ENCODE measurements around the gene AFG1L.
"Not testable (repeated sequence)": the region's sequence is repeated elsewhere in the genome, so short reads cannot be mapped to it uniquely, and the experiment has no call there.

The AFG1L gene

GRCh38 chr6:108291091-108291490 is 3.8 kb upstream of the AFG1L start:
- DNase-seq = no peak

- not testable (repeated sequence) for DNase-seq
These were observed 2.3 kb upstream of the AFG1L start for GRCh38 chr6:108292561-108292960.

DNA sequence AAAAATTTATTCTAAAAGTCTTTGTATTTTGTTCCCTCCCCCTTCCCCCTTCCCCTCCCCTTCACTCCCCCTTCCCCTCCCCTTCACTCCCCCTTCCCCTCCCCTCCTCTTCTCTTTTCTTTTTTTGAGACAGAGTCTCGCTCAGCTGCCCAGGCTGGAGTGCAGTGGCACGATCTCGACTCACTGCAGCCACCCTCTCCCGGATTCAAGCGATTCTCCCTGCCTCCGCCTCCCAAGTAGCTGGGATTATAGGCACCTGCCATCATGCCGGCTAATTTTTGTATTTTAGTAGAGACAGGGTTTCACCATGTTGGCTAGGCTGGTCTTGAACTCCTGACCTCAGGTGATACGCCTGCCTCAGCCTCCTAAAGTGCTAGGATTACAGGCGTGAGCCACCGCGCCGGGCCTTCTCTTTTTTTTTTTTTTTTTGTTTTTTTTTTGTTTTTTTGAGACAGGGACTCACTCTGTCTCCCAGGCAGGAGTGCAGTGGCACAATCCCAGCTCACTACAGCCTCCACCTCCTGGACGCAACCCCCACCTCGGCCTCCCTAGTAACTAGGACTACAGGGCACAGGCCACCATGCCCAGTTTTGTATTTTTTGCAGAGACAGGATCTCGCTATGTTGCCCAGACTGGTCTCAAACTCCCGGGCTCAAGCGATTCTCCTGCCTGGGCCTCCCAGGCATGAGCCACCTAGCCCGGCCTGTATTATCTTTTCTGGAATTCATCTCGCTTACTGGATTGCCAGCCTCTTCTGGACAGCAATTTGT is 1.1 kb upstream of the AFG1L start:
- DNase-seq = no peak

DNA sequence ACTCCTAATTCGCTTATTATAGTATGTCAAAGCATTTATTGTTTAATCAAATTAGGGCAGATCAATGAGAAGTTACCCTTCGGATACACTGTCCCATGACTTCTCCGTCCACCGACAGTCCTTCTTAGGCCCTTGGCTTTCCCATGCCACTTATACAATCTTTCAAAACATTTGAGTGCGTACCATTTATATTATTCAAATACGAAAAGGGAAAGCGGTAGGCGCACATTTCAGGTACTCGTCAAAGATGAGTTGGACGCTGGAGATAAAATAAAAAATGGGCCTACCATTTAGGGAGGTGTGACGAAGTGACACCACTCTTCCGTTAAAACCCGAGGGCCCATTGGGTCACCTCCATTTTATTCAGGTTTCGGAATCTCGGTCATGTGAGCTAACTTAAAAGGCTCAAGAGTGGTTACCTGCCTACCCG is 542 bp upstream of the AFG1L start:
- DNase-seq = no peak

DNA sequence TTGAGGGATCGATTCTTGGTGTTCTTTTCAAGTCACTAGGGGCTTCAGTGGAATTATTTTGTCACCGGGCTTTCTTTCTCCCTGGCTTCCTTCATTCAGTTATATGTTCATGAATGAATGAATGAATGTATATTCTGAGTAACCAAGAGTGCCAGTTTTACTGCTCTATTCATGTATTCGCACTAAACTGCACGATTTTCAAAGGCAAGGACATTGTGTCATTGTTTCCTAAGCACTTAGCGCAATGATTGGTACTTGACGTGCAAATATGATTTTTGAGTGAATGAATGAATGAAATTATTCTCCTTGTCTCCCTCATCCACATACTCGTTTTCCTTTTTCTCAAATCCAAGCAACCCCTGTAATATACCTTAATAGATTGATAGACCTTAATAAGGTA is 822 bp downstream of the AFG1L start:
- DNase-seq = no peak

DNA sequence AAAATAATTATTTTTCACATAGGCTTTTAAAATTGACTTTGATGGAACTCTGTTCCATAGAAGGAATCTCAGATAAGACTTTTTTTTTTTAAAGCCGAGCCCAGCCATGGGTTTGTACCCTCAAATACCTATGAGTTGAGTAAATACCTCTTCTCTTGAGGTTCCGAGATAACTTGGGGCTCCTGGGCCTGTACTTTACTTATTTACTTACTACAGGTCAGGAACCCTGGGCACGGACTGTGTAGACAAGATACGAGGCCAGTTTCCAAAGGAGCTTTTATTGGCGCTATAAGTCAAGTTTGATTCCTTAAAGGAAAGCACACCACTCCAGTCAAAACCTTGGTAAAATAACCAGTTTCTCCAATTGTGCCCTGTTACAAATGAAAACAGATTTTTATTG is 7.5 kb downstream of the AFG1L start:
- no peak for DNase-seq

DNA sequence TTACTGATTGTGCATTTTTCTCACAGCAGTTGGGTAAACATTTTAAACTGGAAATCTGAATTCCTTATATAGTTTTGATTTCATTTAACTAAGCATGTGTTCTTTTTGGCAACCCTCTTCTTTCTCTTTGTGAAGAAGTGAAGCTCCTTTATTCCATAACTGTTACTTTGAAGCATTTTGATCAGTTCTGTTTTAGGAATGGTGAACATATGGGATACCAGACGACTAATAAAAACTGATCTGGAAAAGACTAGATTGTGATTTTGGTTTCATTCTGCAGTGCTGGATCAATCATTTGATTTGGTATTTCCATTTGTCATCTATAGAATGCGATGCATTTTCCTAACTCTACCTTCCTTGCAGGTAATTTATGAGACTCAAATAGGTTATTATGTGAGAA is 9.8 kb downstream of the AFG1L start:
- DNase-seq = no peak

GRCh38 chr6:108308641-108309040 is 13.8 kb downstream of the AFG1L start:
- not testable (repeated sequence) for DNase-seq

GRCh38 chr6:108309844-108310243 is 15.0 kb downstream of the AFG1L start:
- no peak for DNase-seq

- no peak for DNase-seq
These were observed 17.8 kb downstream of the AFG1L start for GRCh38 chr6:108312605-108313004.

GRCh38 chr6:108321253-108321747 is 26.4 kb downstream of the AFG1L start:
- DNase-seq = no peak

- no peak for DNase-seq
These were observed 27.9 kb downstream of the AFG1L start for GRCh38 chr6:108322728-108323127.

DNA sequence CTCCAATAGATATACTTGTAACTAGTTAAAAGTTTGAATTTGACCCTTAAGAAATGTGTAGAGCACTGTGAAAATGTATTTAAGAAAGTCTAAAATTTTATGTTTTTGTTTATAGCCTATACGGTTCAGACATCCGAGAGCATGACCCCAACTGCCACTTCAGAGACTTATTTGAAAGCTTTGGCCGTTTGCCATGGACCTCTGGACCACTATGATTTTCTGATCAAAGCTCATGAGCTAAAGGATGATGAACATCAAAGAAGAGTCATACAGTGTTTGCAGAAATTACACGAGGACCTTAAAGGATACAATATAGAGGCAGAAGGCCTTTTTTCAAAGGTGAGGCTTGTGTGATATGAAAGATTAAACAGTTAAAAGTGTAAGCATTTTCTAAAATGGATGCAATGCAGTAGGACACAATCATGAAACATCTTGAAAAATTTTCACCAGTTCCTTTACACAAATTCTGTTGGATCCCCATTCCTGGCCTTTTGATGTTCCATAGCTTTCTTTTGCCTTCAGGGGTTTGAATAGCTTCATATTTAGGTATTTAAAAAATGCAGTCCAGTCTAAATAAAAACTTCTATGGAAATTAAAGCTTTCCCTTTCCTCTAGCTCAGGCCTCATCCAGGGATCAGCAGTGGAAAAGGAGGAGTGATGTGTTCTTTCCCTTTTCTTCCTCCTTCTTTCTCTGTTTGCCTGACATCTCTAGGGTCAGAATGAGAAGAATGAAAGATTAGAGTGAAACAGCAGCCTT is 29.0 kb downstream of the AFG1L start:
- no peak for DNase-seq

DNA sequence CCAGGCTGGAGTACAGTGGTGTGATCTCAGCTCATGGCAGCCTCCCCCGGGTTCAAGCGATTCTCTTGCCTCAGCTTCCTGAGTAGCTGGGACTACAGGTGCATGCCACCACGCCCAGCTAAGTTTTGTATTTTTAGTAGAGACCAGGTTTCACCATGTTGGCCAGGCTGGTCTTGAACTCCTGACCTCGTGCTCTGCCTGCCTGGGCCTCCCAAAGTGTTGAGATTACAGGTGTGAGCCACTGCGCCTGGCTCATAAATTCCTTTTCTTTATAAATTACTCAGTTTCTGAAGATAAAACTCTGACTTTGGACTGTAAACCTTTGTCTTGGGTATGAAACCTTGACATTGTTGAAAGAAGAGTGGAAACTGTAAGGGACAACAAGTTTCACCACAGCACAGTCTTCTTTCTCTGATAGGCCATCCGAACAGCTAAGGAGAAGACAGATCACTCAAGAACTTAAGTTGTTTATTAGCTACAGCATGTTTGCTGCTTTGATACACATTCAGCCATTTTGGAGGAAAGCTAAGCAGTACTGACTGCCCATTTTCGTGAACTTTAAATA is 35.4 kb downstream of the AFG1L start:
- DNase-seq = not testable (repeated sequence)

DNA sequence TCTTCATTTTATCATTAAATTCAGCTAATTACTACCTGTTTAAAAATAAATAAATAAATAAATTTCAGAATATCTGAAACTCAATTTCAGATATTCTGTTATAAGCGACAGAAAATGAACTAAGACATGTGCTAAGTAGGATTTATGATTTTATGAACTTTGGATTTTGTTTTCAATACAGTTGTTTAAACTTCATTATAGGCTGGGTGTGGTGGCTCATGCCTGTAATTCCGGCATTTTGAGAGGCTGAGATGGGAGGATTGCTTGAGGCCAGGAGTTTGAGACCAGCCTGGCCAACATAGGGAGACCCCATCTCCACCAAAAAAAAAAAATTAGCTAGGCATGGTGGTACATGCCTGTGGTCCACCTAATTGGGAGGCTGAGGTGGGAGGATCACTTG is 36.0 kb downstream of the AFG1L start:
- DNase-seq = no peak

DNA sequence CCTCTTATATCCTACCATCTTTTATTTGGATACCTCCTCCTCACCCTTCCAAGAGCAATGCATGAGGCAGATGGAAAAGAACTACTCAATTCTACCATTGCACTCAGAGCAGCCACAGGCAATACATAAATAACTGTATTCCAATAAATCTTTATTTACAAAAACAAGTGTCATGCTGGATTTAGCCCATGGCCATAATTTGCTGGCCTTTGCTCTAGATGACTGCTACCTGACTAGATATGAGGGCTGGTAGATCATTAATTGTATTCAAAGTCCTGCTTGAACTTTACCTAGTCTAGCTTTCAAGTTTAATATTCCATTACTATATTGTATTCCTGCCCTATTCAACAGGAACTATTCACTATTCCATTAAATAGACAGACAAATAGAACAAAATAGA is 37.1 kb downstream of the AFG1L start:
- no peak for DNase-seq

GRCh38 chr6:108336971-108337370 is 42.1 kb downstream of the AFG1L start:
- DNase-seq = no peak

- DNase-seq = no peak
These were observed 42.9 kb downstream of the AFG1L start for GRCh38 chr6:108337721-108338120.

DNA sequence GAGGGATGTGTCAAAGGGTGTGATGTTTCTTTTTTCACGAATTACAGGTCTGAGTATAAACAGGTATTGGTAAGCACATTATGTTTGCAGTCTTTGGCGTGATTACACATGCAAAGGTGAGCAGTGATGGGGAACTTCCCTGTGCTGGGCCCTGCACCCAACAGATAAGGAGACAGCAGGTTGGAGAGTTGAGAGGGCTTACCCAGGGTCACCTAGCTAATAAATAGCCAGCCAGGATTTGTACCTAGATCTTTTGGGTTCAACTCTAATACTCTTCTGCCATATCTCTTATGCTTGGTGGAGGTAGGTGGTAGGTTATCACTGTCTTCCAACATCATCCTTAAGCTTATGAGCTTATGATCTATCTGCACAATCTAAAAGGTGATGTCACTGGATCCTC is 46.5 kb downstream of the AFG1L start:
- DNase-seq = no peak

DNA sequence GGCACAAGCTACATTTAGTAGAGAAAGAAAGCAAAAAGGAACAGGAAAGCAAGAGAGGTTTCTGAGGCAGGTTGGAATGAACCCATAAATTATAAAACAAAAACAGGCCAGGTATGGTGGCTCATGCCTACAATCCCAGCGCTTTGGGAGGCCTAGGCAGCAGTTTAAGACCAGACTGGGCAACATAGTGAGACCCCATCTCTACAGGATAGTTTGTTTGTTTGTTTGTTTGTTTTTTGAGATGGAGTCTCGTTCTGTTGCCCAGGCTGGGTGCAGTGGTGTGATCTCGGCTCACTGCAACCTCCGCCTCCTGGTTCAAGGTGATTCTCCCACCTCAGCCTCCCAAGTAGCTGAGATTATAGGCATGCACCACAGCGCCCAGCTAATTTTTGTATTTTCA is 49.0 kb downstream of the AFG1L start:
- no peak for DNase-seq

DNA sequence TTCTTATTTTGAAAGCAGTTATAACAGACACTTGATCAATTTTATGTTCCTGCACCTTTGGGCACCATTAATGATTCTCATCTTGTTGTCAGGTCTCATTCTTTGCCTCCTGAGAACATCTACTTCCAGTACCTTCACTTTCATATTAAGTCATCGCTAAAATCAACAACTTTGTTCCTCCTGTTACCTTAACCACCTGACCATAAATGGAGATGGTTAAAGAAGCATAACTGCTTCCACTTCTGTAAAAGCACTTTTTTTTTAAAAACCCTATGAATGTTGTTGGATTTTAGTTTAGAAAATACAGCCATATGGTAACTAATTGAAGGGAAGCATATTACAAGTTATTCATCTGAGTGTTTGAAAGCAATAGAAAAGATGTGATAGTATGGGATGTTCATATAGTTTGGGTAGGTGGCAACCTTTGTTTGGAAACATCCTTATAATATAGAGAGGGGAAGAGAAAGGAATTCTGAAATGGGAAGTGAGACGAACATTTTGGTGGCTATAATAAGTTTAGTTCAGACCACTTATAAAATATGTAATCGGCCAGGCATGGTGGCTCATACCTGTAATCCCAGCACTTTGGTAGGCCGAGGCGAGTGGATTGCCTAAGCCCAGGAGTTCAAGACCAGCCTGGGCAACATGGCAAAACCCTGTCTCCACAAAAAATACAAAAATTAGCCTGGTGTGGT is 53.9 kb downstream of the AFG1L start:
- no peak for DNase-seq

DNA sequence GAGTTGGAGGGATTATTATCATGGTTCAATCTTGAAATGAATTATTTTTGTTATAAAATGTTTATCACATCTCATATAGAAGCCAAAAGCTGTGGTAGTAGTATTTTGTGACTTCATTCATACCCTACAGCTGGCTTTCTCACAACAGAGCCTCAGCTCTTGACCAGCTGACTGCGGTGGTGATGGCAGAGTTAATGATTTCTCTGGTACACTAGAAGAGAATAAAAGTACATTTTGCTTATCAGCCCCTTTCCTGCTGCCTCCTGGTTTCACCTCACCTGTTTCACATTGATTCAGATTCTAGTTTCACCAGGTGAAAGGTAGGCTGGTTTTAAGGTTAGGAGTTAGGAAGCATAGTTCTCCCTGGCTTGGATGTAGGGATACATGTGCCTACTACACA is 55.7 kb downstream of the AFG1L start:
- no peak for DNase-seq

- no peak for DNase-seq
These were observed 59.0 kb downstream of the AFG1L start for GRCh38 chr6:108353853-108354252.

Measured in stimulated activated CD4-positive, alpha-beta T cell treated with anti-CD3 and anti-CD28 coated beads, Interleukin-12 subunit alpha, Interleukin-12 subunit beta, amount 100 ng/mL, for 4 hours (primary cell).